ENCODE data around the gene CEP68.

The CEP68 gene, protein sequence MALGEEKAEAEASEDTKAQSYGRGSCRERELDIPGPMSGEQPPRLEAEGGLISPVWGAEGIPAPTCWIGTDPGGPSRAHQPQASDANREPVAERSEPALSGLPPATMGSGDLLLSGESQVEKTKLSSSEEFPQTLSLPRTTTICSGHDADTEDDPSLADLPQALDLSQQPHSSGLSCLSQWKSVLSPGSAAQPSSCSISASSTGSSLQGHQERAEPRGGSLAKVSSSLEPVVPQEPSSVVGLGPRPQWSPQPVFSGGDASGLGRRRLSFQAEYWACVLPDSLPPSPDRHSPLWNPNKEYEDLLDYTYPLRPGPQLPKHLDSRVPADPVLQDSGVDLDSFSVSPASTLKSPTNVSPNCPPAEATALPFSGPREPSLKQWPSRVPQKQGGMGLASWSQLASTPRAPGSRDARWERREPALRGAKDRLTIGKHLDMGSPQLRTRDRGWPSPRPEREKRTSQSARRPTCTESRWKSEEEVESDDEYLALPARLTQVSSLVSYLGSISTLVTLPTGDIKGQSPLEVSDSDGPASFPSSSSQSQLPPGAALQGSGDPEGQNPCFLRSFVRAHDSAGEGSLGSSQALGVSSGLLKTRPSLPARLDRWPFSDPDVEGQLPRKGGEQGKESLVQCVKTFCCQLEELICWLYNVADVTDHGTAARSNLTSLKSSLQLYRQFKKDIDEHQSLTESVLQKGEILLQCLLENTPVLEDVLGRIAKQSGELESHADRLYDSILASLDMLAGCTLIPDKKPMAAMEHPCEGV

DNA sequence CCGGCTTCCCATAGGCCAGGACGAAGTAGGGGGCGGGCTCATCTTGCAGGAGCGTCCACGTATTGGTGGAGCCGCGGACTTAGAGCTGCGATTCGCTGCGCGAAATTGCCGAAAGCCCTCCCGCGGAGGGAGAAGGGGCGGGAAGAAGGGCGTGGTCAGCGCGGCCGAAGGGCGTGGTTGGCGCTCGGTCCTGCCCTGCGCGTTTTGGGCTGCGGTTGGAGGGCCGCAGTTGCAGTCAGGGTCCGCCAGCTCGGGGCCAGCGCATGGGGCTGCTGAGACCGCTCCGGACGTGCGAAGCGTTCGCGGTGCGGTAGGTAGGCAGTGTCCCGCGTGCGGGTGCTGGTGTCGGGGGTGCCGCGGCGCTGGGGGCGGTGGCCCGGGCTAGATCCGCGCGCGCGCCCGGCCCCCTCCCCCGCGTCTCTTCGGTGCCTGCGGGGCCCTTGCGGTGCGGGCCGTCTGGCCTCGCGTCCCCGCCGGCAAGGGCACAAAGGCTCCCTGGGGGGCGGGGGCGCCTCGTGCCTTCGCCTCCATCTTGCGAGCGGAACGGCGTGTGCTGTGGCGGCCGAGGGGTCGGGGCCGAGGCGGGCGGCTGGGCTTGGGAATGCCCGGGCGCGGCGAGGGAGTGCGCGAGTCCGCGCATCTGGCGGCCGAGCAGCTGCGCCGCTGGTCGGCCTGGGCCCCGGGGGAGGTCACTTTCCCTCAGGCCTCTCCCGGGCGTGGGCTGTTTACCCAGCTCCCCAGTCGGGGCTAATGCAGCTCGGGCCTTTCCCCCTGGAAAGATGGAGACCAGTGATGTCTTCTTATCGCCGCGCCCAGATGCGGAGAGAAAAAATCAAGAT lies at the start of gene CEP68:
Gene CEP68 (plus strand): TSS at position 202 of the 839 bp plus-strand sequence. CDS start 13,029 bp downstream, outside the sequence.
- TF ChIP-seq GATA2 (IDR thresholded peaks at IDR 0.05; ENCODE audit: low read depth, low read length), result peak; percentile 33; the same call in 1 of the 2 replicates
- no peak for TF ChIP-seq GATA3 (IDR thresholded peaks at IDR 0.05; ENCODE audit: low read depth, low read length)

DNA sequence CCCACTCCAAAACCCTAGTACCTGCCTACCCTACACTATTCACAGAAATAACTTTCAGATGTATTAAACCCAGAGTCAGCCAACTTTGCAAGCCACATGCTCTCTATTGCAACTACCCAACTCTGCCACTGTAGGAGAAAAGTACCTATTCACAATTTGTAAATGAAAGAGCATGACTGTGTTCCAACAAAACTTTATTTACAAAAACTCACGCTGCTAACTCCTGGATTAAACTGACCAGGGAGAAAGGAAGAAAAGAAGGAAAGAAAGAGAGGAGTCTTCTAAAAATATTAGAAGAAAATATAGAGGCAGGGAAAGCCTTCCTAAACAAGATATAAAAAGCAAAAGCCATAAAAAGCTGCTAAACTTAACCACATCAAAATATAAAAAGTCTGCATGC lies 42.4 kb upstream of the CEP68 start:
- TF ChIP-seq GATA2 (IDR thresholded peaks at IDR 0.05; ENCODE audit: low read depth, low read length) (no peak), GATA3 (IDR thresholded peaks at IDR 0.05; ENCODE audit: low read depth, low read length) (no peak)

DNA sequence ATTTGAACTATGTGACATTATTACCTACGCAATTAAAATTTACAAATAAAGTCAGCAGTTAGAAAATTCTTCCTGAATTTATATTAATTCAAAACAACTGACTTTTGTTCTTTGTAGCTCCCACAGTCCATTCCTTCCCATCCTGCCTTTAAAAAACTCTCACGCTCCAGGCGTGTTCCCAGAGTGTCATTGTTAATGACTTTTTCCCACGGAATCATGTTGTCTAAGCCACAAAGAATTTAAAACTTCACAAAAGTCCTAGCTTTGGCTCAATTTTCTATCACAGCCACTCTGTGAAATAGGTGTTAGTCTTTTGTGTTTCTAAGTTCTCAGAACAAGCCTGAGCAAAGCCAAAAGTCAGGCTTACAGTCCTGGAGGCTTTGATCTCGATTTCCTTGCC lies 40.5 kb upstream of the CEP68 start:
- TF ChIP-seq GATA2 (IDR thresholded peaks at IDR 0.05; ENCODE audit: low read depth, low read length), result no peak
- TF ChIP-seq GATA3 (IDR thresholded peaks at IDR 0.05; ENCODE audit: low read depth, low read length), result no peak

DNA sequence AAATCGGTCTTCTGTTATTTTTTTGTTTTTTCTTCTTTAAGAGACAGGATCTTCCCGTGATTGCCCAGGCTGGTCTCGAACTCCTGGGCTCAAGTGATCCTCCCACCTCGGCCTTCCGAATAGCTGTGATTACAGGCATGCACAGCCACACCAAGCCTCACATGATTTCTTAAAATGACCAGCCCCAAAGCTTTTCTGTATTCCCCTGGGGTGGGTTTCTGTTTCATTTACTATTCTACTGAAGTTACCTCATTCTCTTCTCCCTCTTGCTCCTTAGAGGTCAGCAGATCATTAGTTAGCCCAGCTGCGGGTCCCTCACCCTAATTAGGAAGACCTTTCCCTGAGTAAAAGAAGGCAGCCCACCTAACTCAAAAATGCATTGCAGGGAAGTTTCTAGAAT lies 39.4 kb upstream of the CEP68 start:
- TF ChIP-seq GATA3 (IDR thresholded peaks at IDR 0.05; ENCODE audit: low read depth, low read length) (no peak), GATA2 (IDR thresholded peaks at IDR 0.05; ENCODE audit: low read depth, low read length) (no peak)

DNA sequence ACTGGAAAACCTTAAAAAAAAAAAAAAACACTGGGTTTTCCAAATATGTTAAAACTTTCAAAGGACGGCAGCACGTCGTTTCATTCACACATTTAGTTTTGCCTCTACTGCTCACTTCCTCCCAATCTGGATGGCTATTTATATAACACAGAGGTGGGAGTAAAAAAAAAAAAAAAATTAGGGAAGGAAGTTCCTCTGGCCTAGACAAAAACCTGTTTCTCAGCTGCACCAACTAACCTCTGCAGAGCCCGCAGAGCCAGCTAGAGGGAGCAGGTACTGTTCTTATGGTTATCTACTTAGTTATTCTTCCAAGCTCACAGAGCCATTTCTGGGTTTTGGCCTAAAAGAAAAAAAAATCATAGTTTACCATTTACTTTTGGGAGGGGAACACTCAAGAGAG lies 38.9 kb upstream of the CEP68 start:
- TF ChIP-seq GATA3 (IDR thresholded peaks at IDR 0.05; ENCODE audit: low read depth, low read length) (no peak), GATA2 (IDR thresholded peaks at IDR 0.05; ENCODE audit: low read depth, low read length) (no peak)

DNA sequence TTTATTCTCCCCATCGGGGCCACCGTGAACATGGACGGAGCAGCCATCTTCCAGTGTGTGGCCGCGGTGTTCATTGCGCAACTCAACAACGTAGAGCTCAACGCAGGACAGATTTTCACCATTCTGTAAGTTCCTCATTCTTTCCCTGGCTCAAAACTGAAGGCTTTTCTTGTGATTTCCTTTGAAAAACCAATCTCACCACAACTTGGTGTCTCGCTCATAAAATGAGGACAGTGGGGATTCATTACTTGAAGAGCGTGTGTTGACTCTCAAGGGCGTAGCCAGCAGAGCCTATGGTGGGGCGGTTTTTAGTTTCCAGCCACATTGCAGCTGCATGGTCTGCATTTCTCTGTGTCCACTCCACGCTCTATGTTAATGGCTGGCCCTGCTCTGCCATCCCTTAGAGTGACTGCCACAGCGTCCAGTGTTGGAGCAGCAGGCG lies 38.1 kb upstream of the CEP68 start:
- TF ChIP-seq GATA2 (IDR thresholded peaks at IDR 0.05; ENCODE audit: low read depth, low read length) (no peak), GATA3 (IDR thresholded peaks at IDR 0.05; ENCODE audit: low read depth, low read length) (no peak)

DNA sequence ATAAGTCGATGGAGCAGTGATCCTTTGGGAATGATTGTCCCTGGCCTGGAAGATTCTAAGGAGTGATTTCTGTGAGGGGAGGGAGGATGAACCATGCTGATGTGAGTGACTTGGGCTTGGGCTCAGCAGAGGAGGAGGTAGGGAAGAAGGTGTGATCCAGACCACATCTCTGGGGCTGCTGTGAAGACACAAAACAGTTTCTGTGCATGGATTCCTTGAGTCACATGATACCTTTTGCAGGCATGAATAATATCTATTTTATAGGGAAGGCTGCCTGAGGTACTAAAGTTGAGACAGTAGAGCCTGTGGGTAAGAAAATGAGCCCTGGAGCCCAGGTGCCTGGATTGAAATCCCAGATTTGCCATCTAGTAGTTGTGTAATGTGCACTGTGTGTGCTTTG lies 37.2 kb upstream of the CEP68 start:
- TF ChIP-seq GATA3 (IDR thresholded peaks at IDR 0.05; ENCODE audit: low read depth, low read length) (no peak), GATA2 (IDR thresholded peaks at IDR 0.05; ENCODE audit: low read depth, low read length) (no peak)

DNA sequence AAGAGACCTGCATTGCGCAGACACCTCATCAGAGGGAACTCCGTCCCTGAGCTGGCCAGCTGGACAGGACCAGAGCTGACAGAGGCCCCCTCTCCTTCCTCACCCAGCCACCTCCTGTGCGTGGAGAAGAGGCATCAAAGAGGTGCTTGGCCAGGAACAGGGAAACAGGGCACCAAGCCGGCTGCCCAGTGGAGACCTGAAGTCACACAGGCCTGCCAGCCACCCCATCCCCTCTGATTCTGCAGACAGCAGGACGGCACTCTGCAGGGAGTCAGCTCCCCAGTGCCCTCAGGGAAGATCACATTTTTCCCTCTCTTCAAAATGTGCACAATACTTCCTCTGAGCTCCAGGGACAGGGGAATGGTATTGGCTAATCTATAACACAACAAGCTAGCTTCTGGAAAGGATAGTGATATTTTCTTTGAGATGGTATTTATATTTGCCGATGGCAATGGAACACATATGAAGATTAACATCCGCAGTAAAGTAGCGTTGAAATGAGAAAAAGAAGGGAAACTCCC lies 36.5 kb upstream of the CEP68 start:
- TF ChIP-seq GATA2 (IDR thresholded peaks at IDR 0.05; ENCODE audit: low read depth, low read length) (no peak), GATA3 (IDR thresholded peaks at IDR 0.05; ENCODE audit: low read depth, low read length) (no peak)

DNA sequence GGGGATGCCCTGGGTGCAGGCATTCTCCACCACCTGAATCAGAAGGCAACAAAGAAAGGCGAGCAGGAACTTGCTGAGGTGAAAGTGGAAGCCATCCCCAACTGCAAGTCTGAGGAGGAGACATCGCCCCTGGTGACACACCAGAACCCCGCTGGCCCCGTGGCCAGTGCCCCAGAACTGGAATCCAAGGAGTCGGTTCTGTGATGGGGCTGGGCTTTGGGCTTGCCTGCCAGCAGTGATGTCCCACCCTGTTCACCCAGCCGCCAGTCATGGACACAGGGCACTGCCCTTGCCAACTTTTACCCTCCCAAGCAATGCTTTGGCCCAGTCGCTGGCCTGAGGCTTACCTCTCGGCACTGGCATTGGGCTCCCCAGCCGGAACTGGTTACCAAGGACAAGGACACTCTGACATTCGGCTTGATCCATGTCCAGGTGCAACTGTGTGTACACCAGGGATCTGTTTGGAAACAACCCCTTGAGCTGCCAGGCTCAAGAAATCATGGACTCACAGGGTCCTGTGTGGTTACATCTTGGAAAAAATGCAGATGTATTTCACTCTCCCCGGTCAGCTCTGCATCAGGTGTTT lies 35.2 kb upstream of the CEP68 start:
- TF ChIP-seq GATA3 (IDR thresholded peaks at IDR 0.05; ENCODE audit: low read depth, low read length) (no peak), GATA2 (IDR thresholded peaks at IDR 0.05; ENCODE audit: low read depth, low read length) (no peak)

DNA sequence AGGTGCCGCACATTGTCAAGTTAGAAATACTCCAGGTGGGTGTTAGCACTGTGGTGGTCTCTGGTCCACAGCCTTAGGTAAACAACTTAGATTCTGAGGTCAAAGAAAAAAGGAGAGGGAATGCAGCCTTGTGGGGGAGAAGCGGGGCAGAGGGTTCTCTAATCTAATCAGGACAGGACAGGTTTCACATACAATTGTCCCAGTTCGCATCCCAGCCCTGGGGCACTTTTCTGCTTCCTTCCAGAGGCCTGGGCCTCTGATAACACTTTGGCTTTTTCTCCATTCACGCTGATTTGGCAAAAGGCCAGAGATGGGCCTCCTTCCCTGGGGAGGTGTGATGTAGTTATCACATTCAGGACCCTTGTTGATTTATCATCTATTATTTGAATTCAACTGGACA lies 34.5 kb upstream of the CEP68 start:
- no peak for TF ChIP-seq GATA3 (IDR thresholded peaks at IDR 0.05; ENCODE audit: low read depth, low read length)
- peak; percentile 75 for TF ChIP-seq GATA2 (IDR thresholded peaks at IDR 0.05; ENCODE audit: low read depth, low read length)

DNA sequence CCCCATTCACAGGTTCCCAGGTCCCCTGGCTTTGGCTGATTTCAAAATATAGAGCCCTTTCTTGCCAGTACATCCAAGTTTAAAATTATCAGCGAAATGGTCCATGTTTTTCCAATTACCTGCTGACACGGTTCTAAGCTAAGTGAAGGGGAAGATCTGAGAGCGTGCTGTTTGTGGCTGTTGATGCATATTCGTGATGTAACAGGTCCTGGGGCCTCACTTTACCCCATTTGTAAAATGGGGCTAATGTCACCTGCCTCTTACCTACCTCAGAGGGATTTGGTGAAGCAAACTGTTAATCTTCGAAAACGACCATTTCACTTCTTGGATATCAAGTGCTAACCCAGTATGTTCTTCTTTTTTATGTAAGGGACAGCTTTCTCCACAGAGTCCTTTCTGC lies 34.0 kb upstream of the CEP68 start:
- no peak for TF ChIP-seq GATA2 (IDR thresholded peaks at IDR 0.05; ENCODE audit: low read depth, low read length)
- TF ChIP-seq GATA3 (IDR thresholded peaks at IDR 0.05; ENCODE audit: low read depth, low read length), result no peak

DNA sequence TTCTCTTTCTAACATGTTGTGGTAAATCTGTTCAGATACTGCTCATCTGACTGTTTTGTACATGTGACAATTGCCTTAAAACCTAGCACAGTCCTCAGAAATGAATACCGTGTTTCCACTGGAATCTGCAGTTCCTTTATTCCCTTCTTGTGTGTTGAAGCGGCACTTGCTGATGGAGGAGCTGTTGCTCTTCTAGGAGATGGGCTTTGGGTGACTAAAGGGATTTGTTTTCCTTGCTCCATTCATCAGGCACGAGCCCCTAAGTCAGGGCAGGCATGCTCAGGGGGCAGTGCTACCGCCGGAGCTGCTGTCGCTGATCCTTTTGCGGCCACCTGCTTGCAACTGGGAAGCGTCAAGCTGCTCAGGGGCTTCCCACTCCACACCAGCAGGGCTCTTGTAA lies 32.5 kb upstream of the CEP68 start:
- TF ChIP-seq GATA3 (IDR thresholded peaks at IDR 0.05; ENCODE audit: low read depth, low read length) (no peak), GATA2 (IDR thresholded peaks at IDR 0.05; ENCODE audit: low read depth, low read length) (no peak)

DNA sequence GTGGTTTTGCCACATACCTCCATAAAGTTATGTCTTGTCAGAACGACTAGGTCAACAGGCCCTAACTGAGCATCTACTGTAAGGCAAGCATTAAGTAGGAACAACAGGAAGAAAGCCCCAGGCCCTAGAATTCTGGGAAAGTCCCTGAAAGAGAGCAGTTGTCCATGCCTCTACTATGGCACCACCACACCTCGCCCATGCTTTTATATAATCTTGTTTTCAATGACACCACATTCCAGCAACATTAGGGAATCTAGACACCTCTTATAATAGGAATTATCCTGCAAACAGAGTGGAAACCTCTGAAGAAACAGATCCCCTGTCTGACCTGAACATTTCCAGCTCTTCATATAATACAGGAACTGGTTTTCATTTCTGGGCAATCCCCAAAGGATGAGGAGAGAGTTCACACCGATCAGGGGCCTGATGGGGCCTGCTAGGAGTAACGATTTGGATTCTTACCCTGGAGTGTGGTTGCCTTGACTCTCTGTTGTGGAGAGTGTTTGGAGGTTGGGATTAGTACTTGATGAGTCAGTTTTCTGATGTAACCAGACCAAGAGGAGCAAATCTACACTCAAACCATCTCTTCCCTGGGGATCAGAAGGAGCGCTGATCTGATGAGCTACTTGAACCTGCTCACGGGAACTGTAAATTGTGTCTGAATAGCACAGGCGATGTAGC lies 31.9 kb upstream of the CEP68 start:
- TF ChIP-seq GATA2 (IDR thresholded peaks at IDR 0.05; ENCODE audit: low read depth, low read length) (no peak), GATA3 (IDR thresholded peaks at IDR 0.05; ENCODE audit: low read depth, low read length) (no peak)
